ENCODE measurements around the gene FAM222A. TPM values are rescaled to one million over a fixed set of nuclear protein-coding genes. Genes with fewer than 3 reads are reported as not detected.

The FAM222A gene
- 1 to 10 TPM in 2 of 3 donors, under 1 TPM in 1; 0.34 to 2.1 (median 1.7) TPM for polyA plus RNA-seq

- no peak within 1 kb of the TSS for H3K27ac ChIP-seq (ENCODE audit: low read depth, low read length)
- 1 to 3% (median 1%) methylated on average over 52 to 88 of the region's 88 CpGs for WGBS, 3 donors
Measured at GRCh38 chr12:109713187-109714070, at the start of gene FAM222A. FAM222A (plus strand) TSS chr12:109713825; CDS start chr12:109744147, 30,322 bp downstream.

GRCh38 chr12:109664402-109664801 lies 49.2 kb upstream of the FAM222A start:
- WGBS, 3 donors = 66 to 89% (median 86%) methylated on average over 2 of the region's 2 CpGs
- no peak overlapping the region for H3K27ac ChIP-seq (ENCODE audit: low read depth, low read length)

DNA sequence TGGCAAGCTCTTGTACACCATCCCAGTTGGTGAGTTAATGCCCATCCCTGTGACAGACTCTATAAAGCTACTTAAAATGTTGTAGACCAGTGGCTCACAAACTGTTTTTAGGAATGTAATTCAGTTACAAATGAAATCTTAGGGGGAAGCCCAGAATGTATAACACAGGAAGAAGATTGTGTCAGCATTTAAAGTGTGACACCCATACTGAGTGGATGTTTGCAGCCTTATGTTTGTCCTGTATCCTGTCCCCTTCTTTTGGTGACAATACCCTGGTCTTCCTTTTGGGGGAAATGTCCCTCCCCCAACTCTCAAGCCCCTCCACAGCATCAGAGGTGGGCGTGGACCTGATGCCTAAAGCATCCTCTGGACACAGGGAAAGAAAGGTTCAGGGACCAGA lies 47.6 kb upstream of the FAM222A start:
- WGBS, 3 donors = 76 to 93% (median 76%) methylated on average over 1 of the region's 1 CpG
- no peak overlapping the region for H3K27ac ChIP-seq (ENCODE audit: low read depth, low read length)

GRCh38 chr12:109670731-109671130 lies 42.9 kb upstream of the FAM222A start:
- WGBS, 3 donors = 33 to 47% (median 35%) methylated on average over 10 of the region's 10 CpGs
- H3K27ac ChIP-seq (ENCODE audit: low read depth, low read length) = no peak overlapping the region

GRCh38 chr12:109671502-109671901 lies 42.1 kb upstream of the FAM222A start:
- 73 to 76% (median 73%) methylated on average over 3 of the region's 3 CpGs for WGBS, 3 donors
- no peak overlapping the region for H3K27ac ChIP-seq (ENCODE audit: low read depth, low read length)

DNA sequence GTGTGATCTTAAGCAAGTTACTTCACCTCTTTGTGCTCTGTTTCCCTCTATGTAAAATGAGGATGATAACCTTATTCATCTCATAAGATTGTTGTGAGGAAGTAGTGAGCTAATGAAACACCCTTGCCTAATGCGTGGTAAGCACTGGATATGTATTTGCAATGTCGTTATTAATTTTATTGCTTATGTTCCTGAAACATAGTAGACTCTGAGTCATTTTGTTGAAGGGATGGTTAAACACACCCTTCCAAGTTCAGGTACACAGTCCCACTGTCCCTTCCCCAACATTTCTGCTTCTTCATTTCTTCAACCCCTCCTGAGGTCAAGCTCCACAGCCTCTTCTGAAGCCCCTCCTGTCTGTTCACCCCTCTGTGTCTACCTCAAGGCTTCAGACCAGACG lies 40.2 kb upstream of the FAM222A start:
- no peak overlapping the region for H3K27ac ChIP-seq (ENCODE audit: low read depth, low read length)
- 76 to 90% (median 87%) methylated on average over 3 of the region's 3 CpGs for WGBS, 3 donors

GRCh38 chr12:109673884-109674283 lies 39.7 kb upstream of the FAM222A start:
- no peak overlapping the region for H3K27ac ChIP-seq (ENCODE audit: low read depth, low read length)
- whole genome bisulfite sequencing, 3 donors = 84 to 91% (median 86%) methylated on average over 2 of the region's 2 CpGs

DNA sequence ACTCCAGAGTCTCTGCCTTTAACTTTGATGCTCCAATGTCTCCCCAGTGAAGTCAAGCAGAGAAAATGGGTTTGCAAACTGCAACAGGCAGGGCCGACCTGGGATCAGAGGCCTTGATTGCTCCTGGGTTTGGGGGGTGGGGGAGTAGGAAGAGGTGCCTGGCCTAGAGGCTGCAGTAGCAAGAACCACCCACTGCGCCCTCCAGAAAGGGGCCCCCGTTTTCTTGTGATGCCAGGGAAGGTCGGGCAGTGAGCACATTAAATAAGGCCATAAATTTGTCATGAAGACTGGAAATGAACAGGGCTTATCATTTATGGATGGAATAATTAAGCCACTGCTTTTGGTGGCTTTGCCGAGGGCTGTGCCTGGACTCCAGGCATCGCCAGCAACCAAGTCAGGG lies 38.2 kb upstream of the FAM222A start:
- WGBS, 3 donors = 65 to 74% (median 72%) methylated on average over 6 of the region's 6 CpGs

GRCh38 chr12:109677279-109677691 lies 36.3 kb upstream of the FAM222A start:
- WGBS, 3 donors = 51 to 68% (median 59%) methylated on average over 12 of the region's 12 CpGs
- no peak overlapping the region for H3K27ac ChIP-seq (ENCODE audit: low read depth, low read length)

More for the DNA sequence above, 38.2 kb upstream of the FAM222A start:
- H3K27ac ChIP-seq (ENCODE audit: low read depth, low read length) = no peak overlapping the region

DNA sequence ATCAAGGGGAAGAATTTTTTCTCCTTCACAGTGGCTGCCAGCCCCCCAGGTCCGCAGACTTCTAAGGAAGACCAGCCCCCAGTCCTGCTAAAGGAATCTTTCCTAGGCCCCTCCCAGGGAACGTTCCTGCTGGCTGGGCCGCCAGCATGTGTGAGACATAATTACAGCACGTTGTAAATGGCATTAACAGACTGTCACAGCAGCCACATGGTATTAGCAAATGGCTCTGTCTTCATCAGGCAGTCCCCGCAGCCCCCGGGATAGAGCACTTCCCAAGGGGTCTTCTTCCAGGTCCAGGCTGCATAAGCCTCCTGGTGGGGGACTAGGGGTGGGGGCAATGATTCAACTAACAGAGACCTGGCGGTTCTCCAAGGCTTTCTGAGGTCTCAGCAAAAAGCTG lies 34.9 kb upstream of the FAM222A start:
- WGBS, 3 donors = 24 to 45% (median 24%) methylated on average over 7 of the region's 7 CpGs

GRCh38 chr12:109679501-109680263 lies 33.9 kb upstream of the FAM222A start:
- WGBS, 3 donors = 33 to 50% (median 44%) methylated on average over 8 of the region's 8 CpGs

More for the DNA sequence above, 34.9 kb upstream of the FAM222A start:
- H3K27ac ChIP-seq (ENCODE audit: low read depth, low read length) = no peak overlapping the region

GRCh38 chr12:109680264-109681005 lies 33.2 kb upstream of the FAM222A start:
- WGBS, 3 donors = 71 to 82% (median 78%) methylated on average over 4 of the region's 4 CpGs
- H3K27ac ChIP-seq (ENCODE audit: low read depth, low read length) = no peak overlapping the region

More at GRCh38 chr12:109679501-109680263, 33.9 kb upstream of the FAM222A start:
- H3K27ac ChIP-seq (ENCODE audit: low read depth, low read length) = no peak overlapping the region

GRCh38 chr12:109681986-109682707 lies 31.5 kb upstream of the FAM222A start:
- 83 to 87% (median 86%) methylated on average over 7 of the region's 7 CpGs for WGBS, 3 donors
- H3K27ac ChIP-seq (ENCODE audit: low read depth, low read length) = no peak overlapping the region

DNA sequence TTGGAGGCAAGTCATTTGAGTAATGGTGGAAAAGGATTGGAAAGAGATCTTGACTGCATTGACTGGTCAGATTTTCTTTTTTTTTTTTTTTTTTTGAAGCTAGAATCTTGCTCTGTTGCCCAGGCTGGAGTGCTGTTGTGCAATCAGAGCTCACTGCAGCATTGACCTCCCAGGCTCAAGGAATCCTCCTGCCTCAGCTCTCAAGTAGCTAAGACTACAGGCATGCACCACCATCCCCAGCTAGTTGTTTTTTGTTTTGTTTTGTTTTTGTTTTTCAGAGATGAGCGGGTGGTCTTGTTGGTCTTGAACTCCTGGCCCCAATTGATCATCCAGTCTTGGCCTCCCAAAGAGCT lies 30.9 kb upstream of the FAM222A start:
- 86 to 94% (median 93%) methylated on average over 1 of the region's 1 CpG for WGBS, 3 donors
- no peak overlapping the region for H3K27ac ChIP-seq (ENCODE audit: low read depth, low read length)

DNA sequence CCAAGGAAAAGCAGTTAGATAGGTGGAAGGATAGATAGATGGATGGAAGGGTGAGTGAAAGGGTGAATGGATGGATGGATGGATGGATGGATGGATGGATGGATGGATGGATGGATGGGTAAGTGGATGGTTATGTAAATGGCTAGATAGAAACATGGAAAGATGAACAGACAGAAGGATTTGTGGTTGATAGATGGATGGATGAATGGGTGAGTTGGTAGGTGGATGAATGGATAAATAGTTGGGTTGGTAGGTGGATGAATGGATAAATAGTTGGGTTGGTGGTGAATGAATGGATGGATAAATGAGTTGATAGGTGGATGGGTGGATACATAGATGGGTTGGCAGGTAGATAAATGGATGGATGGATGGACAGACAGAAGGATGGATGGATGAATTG lies 30.3 kb upstream of the FAM222A start:
- no peak overlapping the region for H3K27ac ChIP-seq (ENCODE audit: low read depth, low read length)

DNA sequence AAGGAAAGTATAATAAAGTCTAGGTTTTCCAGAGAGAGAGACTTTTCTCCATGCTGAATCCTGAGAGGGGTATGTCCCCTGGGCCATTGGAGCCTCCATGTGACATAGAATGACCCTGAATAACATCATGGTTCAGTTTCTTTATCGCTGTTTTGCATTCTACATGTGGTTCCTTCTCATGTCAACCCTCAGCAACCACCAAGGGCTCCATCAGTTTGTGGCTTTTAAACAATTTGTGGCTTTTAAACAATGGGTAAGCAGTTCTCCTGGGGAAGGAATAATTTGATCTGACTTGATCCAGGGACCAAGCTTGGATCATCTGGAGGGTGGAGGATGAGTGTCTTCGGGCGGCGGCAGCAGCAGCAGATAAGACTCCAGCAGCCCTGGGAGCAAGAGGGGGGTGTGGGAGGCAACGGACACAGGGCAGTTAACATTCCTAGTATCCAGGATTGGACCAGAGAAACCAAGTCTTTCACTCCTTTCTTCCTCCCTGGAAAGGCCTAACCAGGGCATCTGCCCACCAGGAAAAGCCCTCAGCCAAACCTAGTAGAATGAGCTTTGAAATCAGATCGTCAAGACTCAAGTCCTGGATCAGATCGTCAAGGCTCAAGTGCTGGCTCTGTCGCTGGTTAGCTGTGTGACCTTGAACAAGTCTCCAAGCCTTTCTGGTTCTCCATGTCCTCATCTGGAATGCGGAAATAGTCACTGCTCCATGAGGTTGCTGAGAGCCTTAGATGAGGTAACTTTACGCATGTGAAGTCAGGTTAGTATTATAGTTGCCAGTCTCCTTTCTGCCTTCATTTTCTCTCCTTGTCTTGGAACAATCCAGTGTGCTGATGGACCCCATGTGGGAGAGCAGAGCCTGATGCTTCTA lies 27.8 kb upstream of the FAM222A start:
- H3K27ac ChIP-seq (ENCODE audit: low read depth, low read length) = no peak overlapping the region
- WGBS, 3 donors = 71 to 88% (median 87%) methylated on average over 10 of the region's 10 CpGs

GRCh38 chr12:109686523-109686922 lies 27.1 kb upstream of the FAM222A start:
- WGBS, 3 donors = 79 to 95% (median 80%) methylated on average over 7 of the region's 7 CpGs
- no peak overlapping the region for H3K27ac ChIP-seq (ENCODE audit: low read depth, low read length)
